ENCODE data around the gene ZBBX. TPM values are rescaled to one million over a fixed set of nuclear protein-coding genes. Genes with fewer than 3 reads are reported as not detected.
A peak's percentile ranks its signal among the peaks of the same experiment; 100 is the strongest.

Gene ZBBX
- total RNA-seq, 1 experiment from 2014 or later = not detected

- BruUV-seq (replicated peaks) = no TSS peak
- Histone ChIP-seq H3K9me3 (ENCODE audit: low read depth, low read length, poor library complexity, severe bottlenecking) (no peaks in the 10 kb centered on the region), H3K4me1 (ENCODE audit: insufficient read depth, low read length, poor library complexity, severe bottlenecking) (no peaks in the 10 kb centered on the region), H3K27me3 (replicated peaks; ENCODE audit: insufficient read depth, low read depth, low read length, poor library complexity) (no peaks in the 10 kb centered on the region), H3K36me3 (ENCODE audit: insufficient read depth, low read length, poor library complexity, severe bottlenecking) (no peaks in the 10 kb centered on the region), H3K27ac (ENCODE audit: low read depth, low read length, poor library complexity, severe bottlenecking) (no peak overlapping the region), H3K4me3 (ENCODE audit: low read depth, low read length, poor library complexity, severe bottlenecking) (no peak overlapping the region)
- no peak for DNase-seq (ENCODE audit: low spot score)
- TF ChIP-seq EZH2 (IDR thresholded peaks at IDR 0.05; ENCODE audit: borderline replicate concordance, low read depth, low read length, poor library complexity, severe bottlenecking) = no peak
- TF ChIP-seq, protein P1, sequence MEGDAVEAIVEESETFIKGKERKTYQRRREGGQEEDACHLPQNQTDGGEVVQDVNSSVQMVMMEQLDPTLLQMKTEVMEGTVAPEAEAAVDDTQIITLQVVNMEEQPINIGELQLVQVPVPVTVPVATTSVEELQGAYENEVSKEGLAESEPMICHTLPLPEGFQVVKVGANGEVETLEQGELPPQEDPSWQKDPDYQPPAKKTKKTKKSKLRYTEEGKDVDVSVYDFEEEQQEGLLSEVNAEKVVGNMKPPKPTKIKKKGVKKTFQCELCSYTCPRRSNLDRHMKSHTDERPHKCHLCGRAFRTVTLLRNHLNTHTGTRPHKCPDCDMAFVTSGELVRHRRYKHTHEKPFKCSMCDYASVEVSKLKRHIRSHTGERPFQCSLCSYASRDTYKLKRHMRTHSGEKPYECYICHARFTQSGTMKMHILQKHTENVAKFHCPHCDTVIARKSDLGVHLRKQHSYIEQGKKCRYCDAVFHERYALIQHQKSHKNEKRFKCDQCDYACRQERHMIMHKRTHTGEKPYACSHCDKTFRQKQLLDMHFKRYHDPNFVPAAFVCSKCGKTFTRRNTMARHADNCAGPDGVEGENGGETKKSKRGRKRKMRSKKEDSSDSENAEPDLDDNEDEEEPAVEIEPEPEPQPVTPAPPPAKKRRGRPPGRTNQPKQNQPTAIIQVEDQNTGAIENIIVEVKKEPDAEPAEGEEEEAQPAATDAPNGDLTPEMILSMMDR (conservative IDR thresholded peaks at IDR 0.05; ENCODE audit: low read depth, low read length) = peak; percentile 27; the same call in 1 of the 2 replicates
- ChIA-PET CTCF (no interaction called here), POLR2A (ENCODE audit: low non-redundant PET) (no interaction called here)
- intact Hi-C loops (cut with micrococcal nuclease; ENCODE audit: unreplicated experiment) = no loop called here
These were observed 13.9 kb upstream of the ZBBX start for GRCh38 chr3:167394003-167394402.

GRCh38 chr3:167382155-167382554 is 2.1 kb upstream of the ZBBX start:
- H3K27ac ChIP-seq (ENCODE audit: low read depth, low read length, poor library complexity, severe bottlenecking) = no peak overlapping the region
- no peaks in the 10 kb centered on the region for H3K36me3 ChIP-seq (ENCODE audit: insufficient read depth, low read length, poor library complexity, severe bottlenecking)
- no peaks in the 10 kb centered on the region for H3K9me3 ChIP-seq (ENCODE audit: low read depth, low read length, poor library complexity, severe bottlenecking)
- ChIA-PET CTCF (no interaction called here), POLR2A (ENCODE audit: low non-redundant PET) (no interaction called here)
- H3K4me1 ChIP-seq (ENCODE audit: insufficient read depth, low read length, poor library complexity, severe bottlenecking) = no peaks in the 10 kb centered on the region
- no TSS peak for BruUV-seq (replicated peaks)
- no peak for TF ChIP-seq EZH2 (IDR thresholded peaks at IDR 0.05; ENCODE audit: borderline replicate concordance, low read depth, low read length, poor library complexity, severe bottlenecking)
- TF ChIP-seq, protein P1 (conservative IDR thresholded peaks at IDR 0.05; ENCODE audit: low read depth, low read length) = no peak
- DNase-seq (ENCODE audit: low spot score) = no peak
- H3K27me3 ChIP-seq (replicated peaks; ENCODE audit: insufficient read depth, low read depth, low read length, poor library complexity) = no peaks in the 10 kb centered on the region
- no peak overlapping the region for H3K4me3 ChIP-seq (ENCODE audit: low read depth, low read length, poor library complexity, severe bottlenecking)
- intact Hi-C loops (cut with micrococcal nuclease; ENCODE audit: unreplicated experiment) = loop anchor here (5.0 kb wide), 1 partner anchor 355 kb away; the partner anchor contains the start of gene SERPINI1

GRCh38 chr3:167375478-167375877 is 4.6 kb downstream of the ZBBX start:
- TF ChIP-seq, protein P1 (conservative IDR thresholded peaks at IDR 0.05; ENCODE audit: low read depth, low read length) = no peak
- no peak for TF ChIP-seq EZH2 (IDR thresholded peaks at IDR 0.05; ENCODE audit: borderline replicate concordance, low read depth, low read length, poor library complexity, severe bottlenecking)
- Histone ChIP-seq H3K27me3 (replicated peaks; ENCODE audit: insufficient read depth, low read depth, low read length, poor library complexity) (no peaks in the 10 kb centered on the region), H3K36me3 (ENCODE audit: insufficient read depth, low read length, poor library complexity, severe bottlenecking) (no peaks in the 10 kb centered on the region), H3K4me1 (ENCODE audit: insufficient read depth, low read length, poor library complexity, severe bottlenecking) (no peaks in the 10 kb centered on the region), H3K9me3 (ENCODE audit: low read depth, low read length, poor library complexity, severe bottlenecking) (no peaks in the 10 kb centered on the region), H3K27ac (ENCODE audit: low read depth, low read length, poor library complexity, severe bottlenecking) (no peak overlapping the region), H3K4me3 (ENCODE audit: low read depth, low read length, poor library complexity, severe bottlenecking) (no peak overlapping the region)
- ChIA-PET CTCF (no interaction called here), POLR2A (ENCODE audit: low non-redundant PET) (no interaction called here)
- intact Hi-C loops (cut with micrococcal nuclease; ENCODE audit: unreplicated experiment) = no loop called here
- no peak for DNase-seq (ENCODE audit: low spot score)
- BruUV-seq (replicated peaks) = no TSS peak
